SK-N-SH (cell line): ENCODE data around the gene MAPK1. TPM values are rescaled to one million over a fixed set of nuclear protein-coding genes. Genes with fewer than 3 reads are reported as not detected.
"Not testable (repeated sequence)": the region's sequence is repeated elsewhere in the genome, so short reads cannot be mapped to it uniquely, and the experiment has no call there.

ENCODE experiments used
- CTCF ChIA-PET: fragments of 300-600, 350-600 bp; formaldehyde crosslinking; extraction: SDS; loops from one replicate; lab custom pipeline; 2021; lab: Yijun Ruan, JAX
- POLR2A ChIA-PET: fragments of 350-600 bp; sonication (Branson Sonifier 250); formaldehyde crosslinking; extraction: SDS; loops from one replicate; lab custom pipeline; 2020; ENCODE audit warnings: antibody characterized with exemption, inconsistent platforms; lab: Yijun Ruan, JAX
- DNase-seq: peaks from one replicate; pipeline ENCODE4 v3.0.0; 2012
- H2AFZ ChIP-seq: fragments of 200-600 bp; sonication (generic); 2 replicates; pipeline ENCODE4 v1.8.1; 2016; ENCODE audit warnings: antibody characterized with exemption, mild to moderate bottlenecking, low read depth
- H3F3A ChIP-seq: fragments of 200-600 bp; sonication (generic); replicated peaks from 2 replicates; pipeline ENCODE3; 2016; ENCODE audit warnings: antibody characterized with exemption, mild to moderate bottlenecking; ENCODE audit not compliant: insufficient read depth
- H3K27ac ChIP-seq, 2 experiments: fragments of 200-500 bp in 1 of 2; fragments of 200-600 bp in 1 of 2; sonication (Bioruptor generic) in 1 of 2; sonication (generic), shearing (Covaris generic) in 1 of 2; 2 replicates each; pipeline versions ENCODE4 v1.5.1 to v1.6.1; 2014 to 2016; ENCODE audit warnings: low read depth in 2 of 2, inconsistent platforms in 1 of 2, low read length in 1 of 2, mild to moderate bottlenecking in 1 of 2, mixed read lengths in 1 of 2
- H3K27me3 ChIP-seq: fragments of 200-600 bp; sonication (generic), shearing (Covaris generic); 2 replicates; pipeline ENCODE4 v1.6.1; 2016; ENCODE audit warnings: mixed run types; ENCODE audit not compliant: insufficient read depth
- H3K36me3 ChIP-seq, 2 experiments: fragments of 200-500 bp in 1 of 2; fragments of 200-600 bp in 1 of 2; sonication (Bioruptor generic) in 1 of 2; sonication (generic) in 1 of 2; replicated peaks in 1 of 2; 2 replicates each; pipeline versions ENCODE3 to v1.5.1; 2014 to 2016; ENCODE audit warnings: low read length in 1 of 2, mild to moderate bottlenecking in 1 of 2; ENCODE audit not compliant: insufficient read depth in 2 of 2, control insufficient read depth in 1 of 2
- H3K4me1 ChIP-seq, 2 experiments: fragments of 200-500 bp in 1 of 2; fragments of 200-600 bp in 1 of 2; sonication (Bioruptor generic) in 1 of 2; sonication (generic), shearing (Covaris generic) in 1 of 2; 2 replicates each; pipeline versions ENCODE4 v1.5.1 to v1.6.1; 2014 to 2016; ENCODE audit warnings: low read depth in 1 of 2, low read length in 1 of 2, mixed run types in 1 of 2; ENCODE audit not compliant: insufficient read depth in 2 of 2, control insufficient read depth in 1 of 2
- H3K4me2 ChIP-seq: fragments of 200-600 bp; sonication (generic), shearing (Covaris generic); 2 replicates; pipeline ENCODE4 v1.6.1; 2017; ENCODE audit warnings: mixed run types
- H3K4me3 ChIP-seq, 2 experiments: fragments of 200-500 bp in 1 of 2; fragments of 200-600 bp in 1 of 2; sonication (Bioruptor generic) in 1 of 2; sonication (generic), shearing (Covaris generic) in 1 of 2; 2 replicates each; pipeline versions ENCODE4 v1.5.1 to v1.8.1; 2014 to 2016; ENCODE audit warnings: low read depth in 2 of 2, inconsistent platforms in 1 of 2, low read length in 1 of 2, mild to moderate bottlenecking in 1 of 2, mixed read lengths in 1 of 2, moderate library complexity in 1 of 2
- H3K79me2 ChIP-seq: fragments of 200-600 bp; sonication (generic); 2 replicates; pipeline ENCODE4 v1.8.1; 2017; ENCODE audit warnings: mild to moderate bottlenecking; ENCODE audit not compliant: insufficient read depth
- H3K9ac ChIP-seq: fragments of 200-600 bp; sonication (generic); 2 replicates; pipeline ENCODE4 v1.6.1; 2017; ENCODE audit warnings: mixed run types
- H3K9me2 ChIP-seq: fragments of 200-600 bp; sonication (generic); 2 replicates; pipeline ENCODE4 v1.6.1; 2017; ENCODE audit warnings: mixed run types
- H3K9me3 ChIP-seq: fragments of 200-600 bp; sonication (generic); 2 replicates; pipeline ENCODE4 v1.6.1; 2017; ENCODE audit warnings: mixed run types, mild to moderate bottlenecking, moderate library complexity
- H4K20me1 ChIP-seq: fragments of 200-600 bp; sonication (generic); 2 replicates; pipeline ENCODE4 v1.6.1; 2017; ENCODE audit warnings: mild to moderate bottlenecking, mixed run types; ENCODE audit not compliant: insufficient read depth
- FOSL2 ChIP-seq: IDR thresholded peaks from 2 replicates; pipeline ENCODE4 v1.4.0; 2012; ENCODE audit warnings: low read depth, mild to moderate bottlenecking, moderate library complexity, borderline replicate concordance
- FOXJ3 ChIP-seq: sonication (generic); formaldehyde crosslinking; IDR thresholded peaks from 2 replicates; pipeline ENCODE4 v1.5.1; 2020; ENCODE audit warnings: mild to moderate bottlenecking, missing genetic modification reagents
- FOXM1 ChIP-seq: IDR thresholded peaks from 2 replicates; pipeline ENCODE4 v1.4.0; 2012; ENCODE audit warnings: low read depth, mild to moderate bottlenecking
- GATA2 ChIP-seq: sonication (generic); formaldehyde crosslinking; IDR thresholded peaks from 2 replicates; pipeline ENCODE4 v1.5.0; 2020; ENCODE audit warnings: mild to moderate bottlenecking, missing genetic modification reagents
- IRF3 ChIP-seq: fragments of 150-350 bp; IDR thresholded peaks from 2 replicates; pipeline ENCODE4 v1.6.1; 2016; ENCODE audit warnings: mild to moderate bottlenecking, low read depth, low read length
- JUND ChIP-seq: IDR thresholded peaks from 2 replicates; pipeline ENCODE4 v1.4.0; 2012
- MAX ChIP-seq: IDR thresholded peaks from 2 replicates; pipeline ENCODE4 v1.4.0; 2012; ENCODE audit warnings: low read depth
- MEF2A ChIP-seq: IDR thresholded peaks from 2 replicates; pipeline ENCODE4 v1.4.0; 2012; ENCODE audit warnings: low read depth, borderline replicate concordance
- NFIC ChIP-seq: IDR thresholded peaks from 2 replicates; pipeline ENCODE4 v1.4.0; 2012; ENCODE audit warnings: borderline replicate concordance
- NRF1 ChIP-seq: IDR thresholded peaks from 2 replicates; pipeline ENCODE4 v1.6.1; 2012; ENCODE audit warnings: low read depth, mild to moderate bottlenecking, low read length
- RAD21 ChIP-seq: IDR thresholded peaks from 2 replicates; pipeline ENCODE4 v1.6.1; 2012; ENCODE audit warnings: mild to moderate bottlenecking, low read length
- REST ChIP-seq: IDR thresholded peaks from 2 replicates; pipeline ENCODE4 v1.6.1; 2012; ENCODE audit warnings: mild to moderate bottlenecking, low read depth, low read length, moderate library complexity
- RXRA ChIP-seq: IDR thresholded peaks from 2 replicates; pipeline ENCODE4 v1.4.0; 2012; ENCODE audit warnings: low read depth, mild to moderate bottlenecking, borderline replicate concordance
- TAF1 ChIP-seq: IDR thresholded peaks from 2 replicates; pipeline ENCODE4 v1.6.1; 2012; ENCODE audit warnings: low read depth, mild to moderate bottlenecking, low read length, moderate library complexity, borderline replicate concordance
- TEAD4 ChIP-seq: IDR thresholded peaks from 2 replicates; pipeline ENCODE4 v1.4.0; 2012; ENCODE audit warnings: mild to moderate bottlenecking, borderline replicate concordance; ENCODE audit not compliant: insufficient read depth
- USF1 ChIP-seq: IDR thresholded peaks from 2 replicates; pipeline ENCODE4 v1.4.0; 2012; ENCODE audit warnings: low read depth, borderline replicate concordance
- WGBS: methylation state at CpG from one replicate; pipeline ENCODE4 v1.1.6; 2017; ENCODE audit warnings: low lambda C conversion rate; 5-methylcytosine and 5-hydroxymethylcytosine counted together
- polyA plus RNA-seq, 3 experiments: library from polyadenylated mRNA; depleted of rRNA; stranded (reverse); fragments of >200 nt; gene quantifications; 2 replicates each; pipeline ENCODE4 v1.2.3, GENCODE V29; 2012
- TF ChIP-seq, protein P1 (sequence below): fragments of 150-350 bp; IDR thresholded peaks from 2 replicates; pipeline ENCODE4 v1.6.1; 2017; ENCODE audit warnings: antibody characterized with exemption, low read length, low read depth, borderline replicate concordance
- TF ChIP-seq, protein P2 (sequence below): IDR thresholded peaks from 2 replicates; pipeline ENCODE4 v1.4.0; 2012; ENCODE audit warnings: low read depth, borderline replicate concordance

Gene MAPK1
- polyA plus RNA-seq, 1 of the 3 experiments (the other 2 are of a cell fraction) = 25.6 TPM

- ChIA-PET CTCF (interaction anchor here (1.0 to 1.3 kb wide), 2 partner anchors 9 to 14 kb away, joined by 3 to 5 read pairs; no protein-coding TSS in a partner anchor), POLR2A (no interaction called here)
- Histone ChIP-seq H3K36me3 (peaks cover 0 to 9% of the 10 kb centered on the region in 2 experiments), H3K4me2 (no peak overlapping the region), H3K79me2 (peaks cover 94% of the 10 kb centered on the region), H3K9me3 (no peaks in the 10 kb centered on the region), H3K4me1 (peaks cover 3 to 11% of the 10 kb centered on the region in 2 experiments; a peak in 1 of 4 replicates), H3K27ac (no peak overlapping the region), H2AFZ (no peak overlapping the region), H3K4me3 (no peak overlapping the region), H3K9ac (no peak overlapping the region), H3F3A (peaks cover 32% of the 10 kb centered on the region), H3K27me3 (no peaks in the 10 kb centered on the region), H3K9me2 (no peaks in the 10 kb centered on the region), H4K20me1 (peaks cover 50% of the 10 kb centered on the region)
- WGBS = 92% methylated on average over 1 of the region's 1 CpG
- no peak for TF ChIP-seq REST
- TF ChIP-seq IRF3 = no peak
- TF ChIP-seq TAF1 = no peak
- no peak for TF ChIP-seq USF1
- TF ChIP-seq, protein P1, sequence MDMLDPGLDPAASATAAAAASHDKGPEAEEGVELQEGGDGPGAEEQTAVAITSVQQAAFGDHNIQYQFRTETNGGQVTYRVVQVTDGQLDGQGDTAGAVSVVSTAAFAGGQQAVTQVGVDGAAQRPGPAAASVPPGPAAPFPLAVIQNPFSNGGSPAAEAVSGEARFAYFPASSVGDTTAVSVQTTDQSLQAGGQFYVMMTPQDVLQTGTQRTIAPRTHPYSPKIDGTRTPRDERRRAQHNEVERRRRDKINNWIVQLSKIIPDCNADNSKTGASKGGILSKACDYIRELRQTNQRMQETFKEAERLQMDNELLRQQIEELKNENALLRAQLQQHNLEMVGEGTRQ = no peak
- no peak for TF ChIP-seq FOXM1
- TF ChIP-seq MAX = no peak
- no peak for TF ChIP-seq JUND
- TF ChIP-seq RAD21 = no peak
- TF ChIP-seq TEAD4 = no peak
- TF ChIP-seq FOXJ3 (CRISPR knock-in tag) = no peak
- no peak for TF ChIP-seq GATA2 (CRISPR knock-in tag)
- TF ChIP-seq FOSL2 = no peak
- no peak for TF ChIP-seq MEF2A
- no peak for TF ChIP-seq NRF1
- TF ChIP-seq RXRA = no peak
- TF ChIP-seq, protein P2, sequence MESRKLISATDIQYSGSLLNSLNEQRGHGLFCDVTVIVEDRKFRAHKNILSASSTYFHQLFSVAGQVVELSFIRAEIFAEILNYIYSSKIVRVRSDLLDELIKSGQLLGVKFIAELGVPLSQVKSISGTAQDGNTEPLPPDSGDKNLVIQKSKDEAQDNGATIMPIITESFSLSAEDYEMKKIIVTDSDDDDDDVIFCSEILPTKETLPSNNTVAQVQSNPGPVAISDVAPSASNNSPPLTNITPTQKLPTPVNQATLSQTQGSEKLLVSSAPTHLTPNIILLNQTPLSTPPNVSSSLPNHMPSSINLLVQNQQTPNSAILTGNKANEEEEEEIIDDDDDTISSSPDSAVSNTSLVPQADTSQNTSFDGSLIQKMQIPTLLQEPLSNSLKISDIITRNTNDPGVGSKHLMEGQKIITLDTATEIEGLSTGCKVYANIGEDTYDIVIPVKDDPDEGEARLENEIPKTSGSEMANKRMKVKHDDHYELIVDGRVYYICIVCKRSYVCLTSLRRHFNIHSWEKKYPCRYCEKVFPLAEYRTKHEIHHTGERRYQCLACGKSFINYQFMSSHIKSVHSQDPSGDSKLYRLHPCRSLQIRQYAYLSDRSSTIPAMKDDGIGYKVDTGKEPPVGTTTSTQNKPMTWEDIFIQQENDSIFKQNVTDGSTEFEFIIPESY = no peak
- TF ChIP-seq NFIC = no peak
- no peak for DNase-seq
These were observed 27.7 kb downstream of the MAPK1 start for GRCh38 chr22:21839765-21840140.

GRCh38 chr22:21839104-21839764 lies 28.2 kb downstream of the MAPK1 start:
- Histone ChIP-seq H3F3A (peaks cover 32% of the 10 kb centered on the region), H4K20me1 (peaks cover 50% of the 10 kb centered on the region), H3K4me1 (peaks cover 3 to 11% of the 10 kb centered on the region in 2 experiments; a peak in 1 of 4 replicates), H3K79me2 (peaks cover 94% of the 10 kb centered on the region), H3K27ac (peak overlapping the region in 1 of 2 experiments; percentile 99; a peak in 2 of 4 replicates)
- H3K27me3 ChIP-seq, POLR2A ChIA-PET, H3K36me3 ChIP-seq, H3K4me3 ChIP-seq, DNase-seq, H3K4me2 ChIP-seq, H3K9ac ChIP-seq, H3K9me3 ChIP-seq, H3K9me2 ChIP-seq, H2AFZ ChIP-seq: not testable (repeated sequence)
- WGBS = 93% methylated on average over 9 of the region's 10 CpGs
- CTCF ChIA-PET = interaction anchor here (1.0 to 1.3 kb wide), 2 partner anchors 9 to 13 kb away, joined by 3 to 5 read pairs; no protein-coding TSS in a partner anchor
